AG04449 (cell line): ENCODE measurements around the gene C2orf49.

ENCODE experiments used
- CTCF ChIA-PET: fragments of 350-600 bp; formaldehyde crosslinking; extraction: SDS; loops from one replicate; lab custom pipeline; 2021; ENCODE audit warnings: antibody characterized with exemption; lab: Yijun Ruan, JAX
- POLR2A ChIA-PET: fragments of 400-600, 350-600 bp; formaldehyde crosslinking; extraction: SDS; loops from one replicate; lab custom pipeline; 2020; ENCODE audit warnings: antibody characterized with exemption, inconsistent platforms; lab: Yijun Ruan, JAX
- DNase-seq: peaks from one replicate; pipeline ENCODE4 v3.0.0-alpha.2; 2010; ENCODE audit warnings: low read depth, low spot score
- H3K4me3 ChIP-seq: 2 replicates; pipeline ENCODE4 v1.5.1; 2011; ENCODE audit warnings: low read depth, mild to moderate bottlenecking, control low read depth, low read length
- CTCF ChIP-seq: IDR thresholded peaks from one replicate; pipeline ENCODE4 v1.5.1; 2011; ENCODE audit warnings: mild to moderate bottlenecking, moderate library complexity, low read length, control low read depth, inconsistent platforms; ENCODE audit not compliant: insufficient read depth; ENCODE audit errors: missing control alignments

Gene C2orf49

GRCh38 chr2:105301646-105302045 lies 35.7 kb upstream of the C2orf49 start:
- DNase-seq = no peak
- ChIA-PET CTCF (interaction anchor here (0.7 to 1.1 kb wide), 3 partner anchors 8 to 220 kb away, joined by 3 to 6 read pairs (median 4); no protein-coding TSS in a partner anchor), POLR2A (no interaction called here)
- H3K4me3 ChIP-seq = no peak overlapping the region
- no peak for TF ChIP-seq CTCF

GRCh38 chr2:105307146-105307545 lies 30.2 kb upstream of the C2orf49 start:
- ChIA-PET POLR2A (no interaction called here), CTCF (interaction anchor here (0.8 to 1.5 kb wide), 4 partner anchors 13 to 214 kb away, joined by 3 to 4 read pairs (median 3); no protein-coding TSS in a partner anchor)
- no peak overlapping the region for H3K4me3 ChIP-seq
- TF ChIP-seq CTCF = no peak
- no peak for DNase-seq

DNA sequence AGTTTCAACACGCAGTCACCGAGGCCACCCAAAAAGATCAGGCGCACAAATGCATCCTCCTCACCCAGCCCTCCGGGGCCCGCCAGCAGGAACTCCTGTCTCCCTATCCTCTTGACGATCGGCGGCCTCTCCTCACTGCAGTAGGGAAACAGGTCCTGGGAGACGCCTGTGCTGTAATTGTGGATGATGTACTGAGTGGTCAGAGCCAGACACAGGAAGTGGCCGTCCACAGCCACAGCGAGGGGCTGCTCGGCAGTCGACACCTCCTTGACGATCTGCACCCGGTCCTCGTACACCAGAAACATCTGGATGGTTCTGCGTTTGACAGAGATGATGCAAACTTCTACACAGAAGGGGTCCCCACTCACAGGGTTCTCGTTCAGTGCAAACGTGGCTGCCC lies 29.8 kb upstream of the C2orf49 start:
- no peak overlapping the region for H3K4me3 ChIP-seq
- POLR2A ChIA-PET = no interaction called here
- CTCF ChIA-PET = interaction anchor here (0.8 to 1.5 kb wide), 2 partner anchors 13 to 15 kb away, joined by 3 to 4 read pairs; no protein-coding TSS in a partner anchor
- DNase-seq = no peak
- TF ChIP-seq CTCF = no peak

GRCh38 chr2:105307962-105308361 lies 29.4 kb upstream of the C2orf49 start:
- no peak overlapping the region for H3K4me3 ChIP-seq
- ChIA-PET CTCF (interaction anchor here (1.5 to 3.0 kb wide), 2 partner anchors 14 to 194 kb away, joined by 4 to 11 read pairs; no protein-coding TSS in a partner anchor), POLR2A (no interaction called here)
- no peak for TF ChIP-seq CTCF
- no peak for DNase-seq

DNA sequence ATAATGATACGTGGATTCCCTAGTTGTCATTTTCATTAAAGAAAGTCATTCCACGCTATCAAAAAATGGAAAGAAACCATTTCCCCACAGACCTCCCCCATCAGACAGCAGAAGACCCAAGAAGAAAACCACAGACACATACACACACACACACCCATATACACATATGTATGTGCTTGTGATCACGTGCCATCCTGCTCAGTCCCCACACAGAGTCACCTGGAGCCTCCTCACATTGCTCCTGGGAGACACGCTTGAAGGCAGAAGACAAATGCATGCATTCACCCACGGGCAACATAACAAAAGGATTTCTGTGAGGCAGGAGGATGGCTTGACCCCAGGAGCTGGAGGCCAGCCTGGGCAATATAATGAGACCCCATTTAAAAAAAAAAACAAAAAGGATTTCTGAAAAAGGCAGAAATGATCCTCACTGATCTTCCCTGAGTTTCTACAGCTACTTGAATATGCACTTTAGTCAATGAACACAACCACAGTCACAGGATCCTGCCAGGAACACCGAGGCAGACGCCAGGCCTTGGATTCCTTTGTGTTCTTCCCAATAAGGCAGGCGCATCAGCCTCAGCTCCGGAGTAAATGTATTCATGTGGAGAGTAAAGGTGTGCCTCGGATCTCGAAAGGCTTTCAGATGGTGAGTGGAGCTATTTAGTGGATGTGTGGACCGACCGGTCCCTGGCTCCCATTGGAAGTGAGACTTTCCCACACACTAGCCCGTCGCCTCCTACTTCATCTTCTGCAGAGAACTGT lies 28.8 kb upstream of the C2orf49 start:
- DNase-seq = no peak
- no peak for TF ChIP-seq CTCF
- POLR2A ChIA-PET = no interaction called here
- H3K4me3 ChIP-seq = no peak overlapping the region
- CTCF ChIA-PET = interaction anchor here (1.2 to 3.8 kb wide), 3 partner anchors 13 to 194 kb away, joined by 4 to 20 read pairs (median 11); no protein-coding TSS in a partner anchor

- ChIA-PET CTCF (interaction anchor here (1.2 to 3.8 kb wide), 4 partner anchors 14 to 195 kb away, joined by 3 to 20 read pairs (median 8); partner anchors contain the start of gene GPR45), POLR2A (no interaction called here)
- no peak for TF ChIP-seq CTCF
- no peak overlapping the region for H3K4me3 ChIP-seq
- no peak for DNase-seq
Observed at GRCh38 chr2:105309147-105309545, 28.2 kb upstream of the C2orf49 start.
